Measurements from ENCODE around the gene TMEM163.

TMEM163 gene

DNA sequence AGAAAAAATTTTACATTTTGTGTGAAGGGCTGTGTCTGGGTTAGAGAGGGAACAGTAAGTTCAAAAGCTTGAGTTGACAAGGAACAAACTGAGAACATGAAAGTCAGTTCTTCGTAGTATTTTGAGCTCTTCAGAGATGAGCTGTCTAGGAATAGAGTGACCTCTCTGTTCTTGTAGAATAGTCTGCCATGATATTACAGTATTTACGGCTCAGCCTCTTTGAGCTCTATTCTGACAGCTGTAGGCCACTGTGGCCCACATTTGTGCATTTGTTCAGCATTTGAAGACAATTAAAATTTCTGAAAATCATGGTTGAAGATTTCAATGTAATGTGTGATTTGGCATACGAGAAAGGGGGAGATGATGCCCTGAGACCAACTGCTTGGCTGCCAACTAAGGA, 292.1 kb downstream of the TMEM163 start:
- TF ChIP-seq, protein P1, sequence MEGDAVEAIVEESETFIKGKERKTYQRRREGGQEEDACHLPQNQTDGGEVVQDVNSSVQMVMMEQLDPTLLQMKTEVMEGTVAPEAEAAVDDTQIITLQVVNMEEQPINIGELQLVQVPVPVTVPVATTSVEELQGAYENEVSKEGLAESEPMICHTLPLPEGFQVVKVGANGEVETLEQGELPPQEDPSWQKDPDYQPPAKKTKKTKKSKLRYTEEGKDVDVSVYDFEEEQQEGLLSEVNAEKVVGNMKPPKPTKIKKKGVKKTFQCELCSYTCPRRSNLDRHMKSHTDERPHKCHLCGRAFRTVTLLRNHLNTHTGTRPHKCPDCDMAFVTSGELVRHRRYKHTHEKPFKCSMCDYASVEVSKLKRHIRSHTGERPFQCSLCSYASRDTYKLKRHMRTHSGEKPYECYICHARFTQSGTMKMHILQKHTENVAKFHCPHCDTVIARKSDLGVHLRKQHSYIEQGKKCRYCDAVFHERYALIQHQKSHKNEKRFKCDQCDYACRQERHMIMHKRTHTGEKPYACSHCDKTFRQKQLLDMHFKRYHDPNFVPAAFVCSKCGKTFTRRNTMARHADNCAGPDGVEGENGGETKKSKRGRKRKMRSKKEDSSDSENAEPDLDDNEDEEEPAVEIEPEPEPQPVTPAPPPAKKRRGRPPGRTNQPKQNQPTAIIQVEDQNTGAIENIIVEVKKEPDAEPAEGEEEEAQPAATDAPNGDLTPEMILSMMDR (conservative IDR thresholded peaks at IDR 0.05) = no peak
- no peak overlapping the region for H3K27ac ChIP-seq

DNA sequence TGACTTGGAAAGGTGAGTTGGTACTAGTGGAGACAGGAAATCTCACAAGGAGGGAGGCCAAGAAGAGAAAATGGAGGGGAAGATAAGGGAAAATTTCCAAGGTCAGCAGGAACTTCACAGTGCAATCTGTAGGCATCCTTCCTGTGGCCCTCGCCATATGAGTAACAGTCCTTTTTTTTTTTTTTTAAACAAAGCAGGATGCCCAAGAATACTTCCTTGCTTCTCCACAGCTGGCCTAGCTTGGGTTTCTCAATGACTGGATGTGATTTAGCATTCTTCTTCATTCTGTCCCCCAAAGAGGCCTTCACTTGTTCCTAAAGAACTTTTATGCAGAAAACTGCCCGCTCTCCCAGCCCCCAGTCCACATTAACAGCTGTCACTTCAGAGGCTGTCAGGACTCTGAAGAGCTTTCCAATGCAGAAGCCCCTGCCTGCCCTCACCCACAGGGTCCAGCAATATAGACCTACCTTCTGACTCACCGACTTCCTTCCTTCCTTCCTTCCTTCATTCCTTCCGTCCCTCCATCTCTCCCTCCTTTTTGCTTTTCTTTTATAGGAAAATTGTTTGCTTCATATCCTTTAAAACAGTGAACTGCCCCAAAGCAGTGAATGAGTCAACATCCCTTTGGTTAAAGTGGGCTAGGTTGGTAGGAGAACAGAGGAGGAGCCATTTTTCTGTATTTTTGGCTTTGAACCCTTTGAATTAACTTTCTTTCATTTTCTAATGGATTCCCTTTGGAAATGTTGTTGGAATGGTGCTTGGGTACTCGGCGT, 292.9 kb downstream of the TMEM163 start:
- no peak overlapping the region for H3K27ac ChIP-seq
- TF ChIP-seq, protein P1 (conservative IDR thresholded peaks at IDR 0.05) = no peak

DNA sequence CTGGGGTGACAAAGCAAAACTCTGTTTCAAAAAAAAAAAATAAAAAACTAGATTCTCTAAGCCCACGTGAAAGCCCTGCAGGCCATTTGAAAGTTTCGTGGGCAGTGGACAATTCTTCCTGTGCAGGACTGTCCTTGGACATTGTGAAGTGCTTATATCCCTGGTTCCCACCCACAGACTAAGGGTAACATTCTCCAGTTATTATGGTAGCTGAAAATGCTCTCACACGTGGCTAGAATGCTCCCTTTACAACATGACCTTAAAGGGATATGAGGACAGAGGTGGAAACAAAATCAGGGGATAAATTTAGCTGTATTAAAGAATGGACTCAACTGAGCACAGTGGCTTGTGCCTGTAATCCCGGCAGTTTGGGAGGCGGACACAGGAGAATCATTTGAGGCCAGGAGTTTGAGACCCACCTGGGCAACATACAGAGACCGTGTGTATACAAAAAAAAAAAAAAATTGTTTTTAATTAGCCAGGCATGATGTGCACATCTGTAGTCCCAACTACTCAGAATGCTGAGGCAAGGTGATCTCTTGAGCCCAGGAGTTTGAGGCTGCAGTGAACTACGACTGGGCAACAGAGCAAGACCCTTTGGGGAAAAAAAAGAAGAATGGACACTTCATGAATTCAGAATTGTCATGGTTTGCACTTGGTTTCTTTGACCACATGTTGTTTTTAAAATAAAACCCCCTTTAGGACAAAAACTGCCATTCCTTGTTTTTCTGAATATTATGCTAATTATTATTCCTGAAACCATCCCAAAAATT, 297.1 kb downstream of the TMEM163 start:
- TF ChIP-seq, protein P1 (conservative IDR thresholded peaks at IDR 0.05) = no peak
- H3K27ac ChIP-seq = no peak overlapping the region

DNA sequence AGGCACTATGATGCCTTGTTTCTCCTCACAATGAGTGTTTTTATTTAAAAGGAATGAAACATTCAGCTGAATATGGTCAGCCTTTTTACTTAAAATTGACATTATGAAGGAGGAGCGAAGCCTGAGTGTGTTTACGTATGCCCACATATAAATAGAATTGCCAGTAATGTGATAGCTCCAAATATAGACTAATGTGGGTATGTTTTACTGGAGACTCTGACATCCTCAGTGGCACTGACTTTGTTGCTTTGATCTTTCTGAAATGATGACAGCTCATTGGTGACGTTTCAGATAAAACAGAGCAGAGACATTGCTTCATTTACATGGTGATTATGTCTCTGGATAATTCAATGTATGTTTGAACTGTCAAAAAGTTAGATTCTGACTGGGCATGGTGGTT, 297.9 kb downstream of the TMEM163 start:
- TF ChIP-seq, protein P1 (conservative IDR thresholded peaks at IDR 0.05) = no peak
- no peak overlapping the region for H3K27ac ChIP-seq

DNA sequence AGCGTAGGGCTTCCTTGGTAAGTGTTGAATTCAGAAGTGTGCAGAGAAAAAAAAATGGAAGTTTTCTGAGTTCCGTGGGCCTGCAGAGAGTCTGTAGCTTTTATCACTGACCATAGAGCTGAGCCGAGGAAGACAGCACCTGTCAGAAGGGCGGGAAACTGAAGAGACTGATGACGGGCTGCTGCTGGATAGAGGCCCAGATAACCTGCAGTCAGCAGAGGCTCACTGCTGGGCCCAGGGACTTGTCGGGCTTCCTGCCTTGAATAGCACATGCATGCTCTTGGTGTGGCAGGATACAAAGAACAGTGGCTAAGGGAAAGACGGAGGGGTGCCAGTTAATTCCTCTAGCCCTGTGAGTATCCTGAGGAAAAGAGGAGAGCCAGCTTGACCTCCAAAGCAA, 298.5 kb downstream of the TMEM163 start:
- H3K27ac ChIP-seq = no peak overlapping the region
- TF ChIP-seq, protein P1 (conservative IDR thresholded peaks at IDR 0.05) = no peak

DNA sequence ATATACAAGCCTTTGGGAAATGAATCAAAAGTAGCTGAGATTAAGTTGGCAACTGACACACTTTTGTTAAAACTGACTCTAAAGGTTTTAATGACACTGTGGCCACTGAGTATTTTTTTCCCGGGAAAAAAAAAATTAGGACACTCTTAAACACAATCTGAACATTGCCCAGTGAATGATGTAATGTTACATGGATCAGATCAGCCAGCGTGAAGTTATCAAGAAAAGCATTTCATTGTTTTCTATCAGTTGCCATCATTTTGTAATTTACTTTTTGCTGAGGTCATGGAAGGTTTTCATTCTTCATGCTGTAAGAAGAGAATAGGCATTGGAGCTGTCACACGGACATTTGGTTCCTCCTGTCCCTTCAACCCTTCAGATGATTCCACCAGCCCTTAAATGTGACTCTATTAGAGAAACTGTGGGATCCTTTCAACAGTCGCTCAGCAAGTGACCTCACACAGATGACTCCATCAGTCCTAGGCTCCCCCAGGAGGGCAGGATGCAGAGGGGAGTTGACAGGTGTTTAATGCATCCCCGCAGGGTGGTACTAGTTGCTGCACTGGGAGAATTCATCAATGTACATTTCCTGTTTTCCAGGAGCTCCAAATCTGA, 300.7 kb downstream of the TMEM163 start:
- TF ChIP-seq, protein P1 (conservative IDR thresholded peaks at IDR 0.05) = no peak
- no peak overlapping the region for H3K27ac ChIP-seq

DNA sequence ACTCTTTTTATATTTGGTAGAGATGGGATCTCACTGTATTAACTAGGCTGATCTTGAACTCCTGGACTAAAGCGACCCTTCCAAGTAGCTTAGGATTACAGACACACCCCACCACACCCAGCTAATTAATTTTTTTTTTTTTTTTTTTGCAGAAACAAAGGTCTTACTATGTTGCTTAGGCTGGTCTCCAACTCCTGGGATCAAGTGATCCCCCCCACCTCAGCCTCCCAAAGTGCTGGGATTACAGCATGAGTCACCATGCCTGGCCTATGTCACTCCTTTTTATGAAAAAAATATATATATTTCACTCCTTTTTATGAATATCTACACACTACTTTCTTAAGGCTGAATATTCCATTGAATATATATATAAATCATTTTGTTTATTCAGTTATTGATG, 302.2 kb downstream of the TMEM163 start:
- TF ChIP-seq, protein P1 (conservative IDR thresholded peaks at IDR 0.05) = no peak
- H3K27ac ChIP-seq = no peak overlapping the region
